ENCODE measurements around the gene TDP1. TPM values are rescaled to one million over a fixed set of nuclear protein-coding genes. Genes with fewer than 3 reads are reported as not detected.

TDP1 gene
- total RNA-seq, 1 experiment from 2014 or later: 42.9 TPM

DNA sequence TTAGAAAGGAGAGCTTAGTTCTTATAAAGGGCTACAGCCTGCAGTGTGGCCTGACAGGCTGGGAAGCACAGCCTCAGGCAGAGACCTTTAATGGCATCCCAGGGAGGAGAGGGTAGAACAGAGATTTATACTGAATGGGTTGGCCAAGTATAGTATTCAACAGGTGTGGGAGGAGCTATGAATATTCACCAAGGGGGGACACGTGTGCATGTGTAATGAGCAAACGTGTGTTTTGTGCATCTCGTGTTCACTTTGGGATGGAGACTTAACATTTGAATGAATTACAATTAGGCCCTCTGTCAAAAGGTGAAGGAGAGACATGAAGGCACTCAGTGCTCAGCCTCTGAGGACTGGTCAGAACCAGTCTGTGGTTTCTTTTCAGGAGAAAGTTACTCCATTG, 5.2 kb downstream of the TDP1 start:
- DNase-seq (no peak), ATAC-seq (no peak)
- Histone ChIP-seq H3K4me1 (ENCODE audit: insufficient read depth, low read length) (peaks cover 14% of the 10 kb centered on the region), H3K4me3 (ENCODE audit: low read length) (no peak overlapping the region), H3K79me2 (ENCODE audit: low read length) (peaks cover 83% of the 10 kb centered on the region), H3K27me3 (ENCODE audit: low read length) (no peaks in the 10 kb centered on the region), H3K9ac (ENCODE audit: low read length) (no peak overlapping the region), H4K20me1 (ENCODE audit: low read length) (peaks cover 11% of the 10 kb centered on the region; the same call in 1 of the 2 replicates), H3K36me3 (ENCODE audit: low read depth, low read length) (peaks cover 53% of the 10 kb centered on the region), H2AFZ (ENCODE audit: low read length) (no peak overlapping the region), H3K4me2 (ENCODE audit: low read length) (no peak overlapping the region), H3K9me3 (ENCODE audit: low read length) (no peaks in the 10 kb centered on the region), H3F3A (ENCODE audit: low read length, unreplicated experiment) (no peaks in the 10 kb centered on the region), H3K9me2 (replicated peaks; ENCODE audit: low read length) (no peaks in the 10 kb centered on the region), H3K27ac (ENCODE audit: low read length) (no peak overlapping the region)
- POLR2A ChIA-PET (ENCODE audit: unreplicated experiment): no interaction called here
- no TSS peak for BruUV-seq (replicated peaks)
- TF ChIP-seq, protein P1, sequence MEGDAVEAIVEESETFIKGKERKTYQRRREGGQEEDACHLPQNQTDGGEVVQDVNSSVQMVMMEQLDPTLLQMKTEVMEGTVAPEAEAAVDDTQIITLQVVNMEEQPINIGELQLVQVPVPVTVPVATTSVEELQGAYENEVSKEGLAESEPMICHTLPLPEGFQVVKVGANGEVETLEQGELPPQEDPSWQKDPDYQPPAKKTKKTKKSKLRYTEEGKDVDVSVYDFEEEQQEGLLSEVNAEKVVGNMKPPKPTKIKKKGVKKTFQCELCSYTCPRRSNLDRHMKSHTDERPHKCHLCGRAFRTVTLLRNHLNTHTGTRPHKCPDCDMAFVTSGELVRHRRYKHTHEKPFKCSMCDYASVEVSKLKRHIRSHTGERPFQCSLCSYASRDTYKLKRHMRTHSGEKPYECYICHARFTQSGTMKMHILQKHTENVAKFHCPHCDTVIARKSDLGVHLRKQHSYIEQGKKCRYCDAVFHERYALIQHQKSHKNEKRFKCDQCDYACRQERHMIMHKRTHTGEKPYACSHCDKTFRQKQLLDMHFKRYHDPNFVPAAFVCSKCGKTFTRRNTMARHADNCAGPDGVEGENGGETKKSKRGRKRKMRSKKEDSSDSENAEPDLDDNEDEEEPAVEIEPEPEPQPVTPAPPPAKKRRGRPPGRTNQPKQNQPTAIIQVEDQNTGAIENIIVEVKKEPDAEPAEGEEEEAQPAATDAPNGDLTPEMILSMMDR (conservative IDR thresholded peaks at IDR 0.05; ENCODE audit: low read depth, low read length): no peak
- TF ChIP-seq EZH2phosphoT487 (IDR thresholded peaks at IDR 0.05; ENCODE audit: borderline replicate concordance, low read length) (no peak), EZH2 (IDR thresholded peaks at IDR 0.05; ENCODE audit: low read length, unreplicated experiment) (no peak)
- CTCF ChIA-PET: no interaction called here
- intact Hi-C loops (cut with micrococcal nuclease): no loop called here

DNA sequence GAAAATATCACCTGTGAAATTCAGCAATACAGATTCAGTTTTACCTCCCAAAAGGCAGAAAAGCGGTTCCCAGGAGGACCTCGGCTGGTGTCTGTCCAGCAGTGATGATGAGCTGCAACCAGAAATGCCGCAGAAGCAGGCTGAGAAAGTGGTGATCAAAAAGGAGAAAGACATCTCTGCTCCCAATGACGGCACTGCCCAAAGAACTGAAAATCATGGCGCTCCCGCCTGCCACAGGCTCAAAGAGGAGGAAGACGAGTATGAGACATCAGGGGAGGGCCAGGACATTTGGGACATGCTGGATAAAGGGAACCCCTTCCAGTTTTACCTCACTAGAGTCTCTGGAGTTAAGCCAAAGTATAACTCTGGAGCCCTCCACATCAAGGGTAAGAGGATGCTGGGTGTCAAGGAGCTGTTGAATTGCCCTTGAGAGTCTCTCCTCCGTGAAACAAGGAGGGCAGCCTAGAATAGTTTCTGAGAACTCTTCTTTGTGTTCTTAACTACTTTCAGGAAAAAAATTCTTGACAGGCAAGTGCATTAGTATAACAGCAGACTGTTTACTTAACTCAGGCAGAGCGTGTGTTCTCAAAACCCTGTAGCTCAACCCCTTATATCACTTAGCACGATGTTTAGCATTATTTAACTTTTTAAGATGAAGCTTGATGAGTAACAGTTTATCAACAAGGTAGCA, 7.7 kb downstream of the TDP1 start:
- H3K4me2 ChIP-seq (ENCODE audit: low read length): no peak overlapping the region
- no TSS peak for BruUV-seq (replicated peaks)
- no peak overlapping the region for H3K9ac ChIP-seq (ENCODE audit: low read length)
- peaks cover 58% of the 10 kb centered on the region for H3K79me2 ChIP-seq (ENCODE audit: low read length)
- ChIA-PET CTCF (no interaction called here), POLR2A (ENCODE audit: unreplicated experiment) (no interaction called here)
- H2AFZ ChIP-seq (ENCODE audit: low read length): no peak overlapping the region
- H3K9me3 ChIP-seq (ENCODE audit: low read length): no peaks in the 10 kb centered on the region
- H4K20me1 ChIP-seq (ENCODE audit: low read length): no peaks in the 10 kb centered on the region
- TF ChIP-seq EZH2phosphoT487 (IDR thresholded peaks at IDR 0.05; ENCODE audit: borderline replicate concordance, low read length) (no peak), EZH2 (IDR thresholded peaks at IDR 0.05; ENCODE audit: low read length, unreplicated experiment) (no peak)
- TF ChIP-seq, protein P1 (conservative IDR thresholded peaks at IDR 0.05; ENCODE audit: low read depth, low read length): no peak
- no peak for DNase-seq
- H3K27me3 ChIP-seq (ENCODE audit: low read length): no peaks in the 10 kb centered on the region
- H3K9me2 ChIP-seq (replicated peaks; ENCODE audit: low read length): no peaks in the 10 kb centered on the region
- H3K27ac ChIP-seq (ENCODE audit: low read length): no peak overlapping the region
- ATAC-seq: no peak
- H3K4me1 ChIP-seq (ENCODE audit: insufficient read depth, low read length): no peaks in the 10 kb centered on the region; the same call in 1 of the 2 replicates
- intact Hi-C loops (cut with micrococcal nuclease): no loop called here
- no peaks in the 10 kb centered on the region for H3F3A ChIP-seq (ENCODE audit: low read length, unreplicated experiment)
- peaks cover 59% of the 10 kb centered on the region for H3K36me3 ChIP-seq (ENCODE audit: low read depth, low read length)
- H3K4me3 ChIP-seq (ENCODE audit: low read length): no peak overlapping the region

DNA sequence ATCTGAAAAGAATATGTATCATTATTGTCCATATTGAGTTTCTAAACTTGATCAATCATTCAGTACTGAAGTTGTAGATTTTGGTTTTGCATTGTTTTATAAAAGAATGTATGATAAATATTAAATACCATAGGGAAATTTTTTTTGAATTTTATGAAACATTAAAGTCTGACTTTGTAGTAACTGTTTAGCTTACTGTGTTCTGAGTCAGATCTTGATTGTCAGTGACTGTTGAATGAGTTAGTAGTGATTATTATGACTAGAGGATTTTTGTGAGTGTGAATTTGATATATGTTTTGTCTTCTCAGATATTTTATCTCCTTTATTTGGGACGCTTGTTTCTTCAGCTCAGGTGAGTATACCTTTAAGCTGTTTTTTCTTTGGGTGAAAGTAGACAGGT, 10.1 kb downstream of the TDP1 start:
- H3K9me2 ChIP-seq (replicated peaks; ENCODE audit: low read length): no peaks in the 10 kb centered on the region
- CTCF ChIA-PET: no interaction called here
- no peaks in the 10 kb centered on the region for H3K27me3 ChIP-seq (ENCODE audit: low read length)
- peaks cover 55% of the 10 kb centered on the region for H3K36me3 ChIP-seq (ENCODE audit: low read depth, low read length)
- no peak overlapping the region for H2AFZ ChIP-seq (ENCODE audit: low read length)
- H3K9ac ChIP-seq (ENCODE audit: low read length): no peak overlapping the region
- no peaks in the 10 kb centered on the region for H4K20me1 ChIP-seq (ENCODE audit: low read length)
- ATAC-seq (peak; percentile 35; the same call in 1 of the 2 replicates), DNase-seq (no peak)
- POLR2A ChIA-PET (ENCODE audit: unreplicated experiment): interaction anchor here (0.6 to 0.7 kb wide), 2 partner anchors 12 to 725 kb away, joined by 4 to 6 read pairs; partner anchors contain the start of gene EFCAB11
- H3K4me2 ChIP-seq (ENCODE audit: low read length): no peak overlapping the region
- peaks cover 34% of the 10 kb centered on the region for H3K79me2 ChIP-seq (ENCODE audit: low read length)
- no peaks in the 10 kb centered on the region; the same call in 1 of the 2 replicates for H3K4me1 ChIP-seq (ENCODE audit: insufficient read depth, low read length)
- no peak overlapping the region for H3K27ac ChIP-seq (ENCODE audit: low read length)
- no peak overlapping the region for H3K4me3 ChIP-seq (ENCODE audit: low read length)
- no peaks in the 10 kb centered on the region for H3K9me3 ChIP-seq (ENCODE audit: low read length)
- no TSS peak for BruUV-seq (replicated peaks)
- TF ChIP-seq EZH2phosphoT487 (IDR thresholded peaks at IDR 0.05; ENCODE audit: borderline replicate concordance, low read length): no peak
- TF ChIP-seq EZH2 (IDR thresholded peaks at IDR 0.05; ENCODE audit: low read length, unreplicated experiment): no peak
- TF ChIP-seq, protein P1 (conservative IDR thresholded peaks at IDR 0.05; ENCODE audit: low read depth, low read length): no peak
- no peaks in the 10 kb centered on the region for H3F3A ChIP-seq (ENCODE audit: low read length, unreplicated experiment)
- intact Hi-C loops (cut with micrococcal nuclease): no loop called here

Data from PC-3 (cell line).